ENCODE results near the gene EIF4EBP3. TPM values are rescaled to one million over a fixed set of nuclear protein-coding genes. Genes with fewer than 3 reads are reported as not detected.

Gene EIF4EBP3
- polyA plus RNA-seq, 3 donors, result 32.4 to 75.8 (median 40.6) TPM

DNA sequence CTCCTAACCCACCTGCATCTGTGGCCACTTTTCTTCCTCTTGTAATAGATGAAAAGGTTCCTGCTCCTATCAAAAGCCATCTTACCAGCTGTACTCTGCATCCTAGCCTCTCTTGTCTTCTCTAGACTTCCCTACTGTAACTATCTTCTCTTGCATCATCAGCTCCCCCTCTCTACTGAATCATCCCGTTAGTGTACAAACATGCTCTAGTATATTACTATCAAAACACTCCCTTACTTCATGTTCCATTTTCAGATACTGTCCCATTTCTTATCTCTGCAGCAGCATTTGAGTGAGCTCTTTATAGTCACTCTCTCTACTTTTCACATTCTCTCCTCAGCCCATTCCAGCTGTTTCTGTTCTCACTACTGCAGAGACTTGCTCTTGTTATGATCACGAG lies 7.0 kb downstream of the EIF4EBP3 start:
- WGBS, 3 donors, result 36 to 58% (median 53%) methylated on average over 2 of the region's 2 CpGs
- H3K27ac ChIP-seq (ENCODE audit: low read depth, low read length), result no peak overlapping the region

DNA sequence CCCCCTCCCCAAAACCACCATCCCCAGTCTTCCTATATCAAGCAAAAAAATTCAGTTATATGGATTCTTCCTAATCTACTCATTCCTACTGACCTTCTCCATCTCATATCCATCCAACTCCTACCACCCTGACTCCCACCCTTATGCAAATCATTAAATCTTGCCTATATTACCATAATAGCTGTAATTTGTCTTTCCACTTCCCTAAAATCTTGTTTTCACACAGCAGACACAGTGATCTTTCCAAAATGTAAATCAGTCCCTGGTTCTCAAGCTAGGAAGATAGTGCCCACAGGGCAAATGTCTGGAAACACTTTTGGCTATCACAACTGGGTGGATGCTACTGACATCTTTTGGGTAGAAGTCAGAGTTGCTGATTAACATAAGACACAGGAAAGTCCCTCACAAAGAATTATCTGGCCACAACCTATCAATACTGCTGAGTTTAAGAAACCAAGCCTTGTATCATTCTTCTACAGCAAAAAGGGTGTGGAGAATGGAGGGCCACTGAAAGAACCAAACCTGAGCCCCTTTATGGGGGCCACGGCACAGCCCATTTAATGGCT lies 8.4 kb downstream of the EIF4EBP3 start:
- WGBS, 3 donors, result 84 to 89% (median 84%) methylated on average over 1 of the region's 1 CpG
- no peak overlapping the region for H3K27ac ChIP-seq (ENCODE audit: low read depth, low read length)

DNA sequence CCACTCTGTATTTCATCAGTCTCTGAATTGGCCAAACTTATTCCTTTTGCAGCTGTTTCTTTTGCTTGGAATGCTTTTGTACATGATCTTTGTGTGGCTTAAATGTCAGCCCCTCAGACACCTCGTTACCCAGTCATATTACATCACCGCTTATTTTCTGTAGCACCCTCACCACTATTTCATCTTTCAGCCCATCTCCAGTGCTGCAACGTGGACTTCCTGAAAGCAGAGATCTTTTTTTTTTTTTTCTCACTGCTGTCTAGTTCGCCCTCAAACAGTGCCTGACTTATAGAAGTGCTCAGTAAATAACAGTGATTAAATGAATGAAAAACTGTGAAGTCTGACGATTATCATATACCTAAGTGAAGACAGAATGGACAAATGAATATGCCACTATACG lies 9.0 kb downstream of the EIF4EBP3 start:
- no peak overlapping the region for H3K27ac ChIP-seq (ENCODE audit: low read depth, low read length)
- WGBS, 3 donors, result 3 to 5% (median 4%) methylated on average over 6 of the region's 6 CpGs

DNA sequence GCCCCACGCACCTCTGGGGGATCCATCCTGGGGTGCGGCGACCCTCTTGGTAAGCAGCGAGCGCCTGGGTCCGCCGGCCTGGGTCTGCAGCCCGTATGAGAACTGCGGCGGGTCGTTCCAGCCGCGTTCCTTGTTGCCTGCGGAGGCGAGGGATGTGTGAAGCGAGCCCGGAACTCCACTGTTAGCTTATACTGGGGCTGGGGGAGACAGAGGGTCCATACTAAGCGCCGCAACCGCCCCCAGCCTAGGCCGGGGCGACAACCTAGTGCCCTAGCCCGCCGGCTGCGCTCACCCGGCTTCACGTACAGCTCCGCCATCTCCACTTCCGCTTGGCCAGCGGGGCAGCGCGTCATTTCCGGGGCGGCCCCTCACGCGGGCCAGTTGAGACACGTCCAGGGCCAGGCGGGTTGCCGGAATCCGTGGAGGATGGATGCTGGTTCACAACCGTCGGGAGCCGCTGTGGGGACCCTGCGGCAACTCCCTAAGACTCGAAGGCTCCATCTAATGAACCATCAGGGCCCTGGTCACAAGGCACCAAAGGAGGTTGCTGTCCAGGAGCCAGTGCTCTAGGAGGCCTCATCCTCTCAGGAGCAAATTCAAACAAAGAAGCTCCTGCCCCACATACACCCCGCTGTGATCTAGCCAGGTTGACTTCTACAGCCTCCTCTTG lies 9.8 kb downstream of the EIF4EBP3 start, which contains the start of gene SRA1:
Gene SRA1 (minus strand): TSS at position 338 of the 670 bp plus-strand sequence. CDS start 21 bp downstream, at position 317.
- 1 to 2% (median 1%) methylated on average over 45 to 46 of the region's 46 CpGs for WGBS, 3 donors
- H3K27ac ChIP-seq (ENCODE audit: low read depth, low read length), result peak within 1 kb of the TSS; percentile 81

DNA sequence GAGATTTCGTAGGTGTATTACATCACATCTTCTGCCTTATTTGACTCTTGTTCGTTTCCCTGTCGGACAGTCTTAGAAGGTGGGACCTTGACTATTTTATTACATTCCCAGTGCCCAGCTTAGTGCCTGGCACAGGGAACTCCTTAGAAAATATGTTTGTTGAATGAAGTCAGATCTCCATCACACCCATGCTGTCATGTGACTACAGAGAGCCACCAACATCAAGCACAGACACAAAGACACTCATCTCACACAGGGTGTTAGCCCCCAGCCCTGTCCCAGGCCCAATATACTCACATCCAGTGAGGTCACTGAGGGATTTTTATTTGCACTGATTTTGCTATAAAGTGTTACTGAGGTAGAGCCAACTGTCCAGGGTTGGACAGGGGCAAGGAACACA lies 10.5 kb downstream of the EIF4EBP3 start:
- peak overlapping the region; percentile 63 for H3K27ac ChIP-seq (ENCODE audit: low read depth, low read length)
- 72 to 87% (median 73%) methylated on average over 3 of the region's 3 CpGs for WGBS, 3 donors

DNA sequence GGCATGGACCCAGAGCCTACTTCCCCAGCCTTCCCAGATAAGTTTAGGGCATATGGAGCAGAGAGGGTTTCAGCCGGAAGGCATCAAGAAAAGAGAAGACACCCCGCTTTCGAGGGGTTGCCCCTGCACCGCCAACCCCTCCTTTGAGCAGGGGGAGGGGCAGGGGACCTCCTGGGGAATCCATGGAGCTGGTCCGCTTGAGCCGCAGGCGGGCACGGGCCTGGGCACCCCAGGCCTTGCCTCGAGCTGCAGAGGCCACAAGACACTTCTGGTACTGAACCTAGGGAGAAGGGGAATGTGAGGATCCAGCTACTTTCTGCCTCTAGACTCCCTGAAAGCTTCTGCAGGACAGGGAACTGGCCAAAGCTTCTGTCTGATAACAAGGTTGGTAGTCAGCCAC lies 11.1 kb downstream of the EIF4EBP3 start:
- H3K27ac ChIP-seq (ENCODE audit: low read depth, low read length), result no peak overlapping the region
- 93 to 94% (median 94%) methylated on average over 7 to 9 of the region's 9 CpGs for WGBS, 3 donors

DNA sequence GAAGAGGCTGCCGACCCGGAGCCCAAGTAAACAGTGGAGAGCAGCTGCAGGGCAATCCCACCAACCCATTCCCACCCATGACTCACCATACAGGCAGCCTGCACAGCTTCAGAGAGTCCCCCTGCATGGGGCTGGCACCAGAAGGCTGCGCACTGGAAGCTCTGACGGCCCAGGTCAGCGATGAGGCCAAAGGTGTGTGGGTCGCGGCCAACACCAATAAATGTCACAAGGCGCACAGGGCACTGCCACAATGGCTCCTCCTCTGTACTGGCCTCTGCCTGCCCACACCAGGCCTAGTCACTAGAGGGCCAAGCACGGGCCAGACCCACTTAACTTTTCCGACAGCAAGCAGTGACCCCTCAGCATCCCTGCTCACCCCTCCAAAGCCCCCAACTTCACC lies 12.8 kb downstream of the EIF4EBP3 start:
- 91 to 92% (median 91%) methylated on average over 10 of the region's 10 CpGs for WGBS, 3 donors
- no peak overlapping the region for H3K27ac ChIP-seq (ENCODE audit: low read depth, low read length)

DNA sequence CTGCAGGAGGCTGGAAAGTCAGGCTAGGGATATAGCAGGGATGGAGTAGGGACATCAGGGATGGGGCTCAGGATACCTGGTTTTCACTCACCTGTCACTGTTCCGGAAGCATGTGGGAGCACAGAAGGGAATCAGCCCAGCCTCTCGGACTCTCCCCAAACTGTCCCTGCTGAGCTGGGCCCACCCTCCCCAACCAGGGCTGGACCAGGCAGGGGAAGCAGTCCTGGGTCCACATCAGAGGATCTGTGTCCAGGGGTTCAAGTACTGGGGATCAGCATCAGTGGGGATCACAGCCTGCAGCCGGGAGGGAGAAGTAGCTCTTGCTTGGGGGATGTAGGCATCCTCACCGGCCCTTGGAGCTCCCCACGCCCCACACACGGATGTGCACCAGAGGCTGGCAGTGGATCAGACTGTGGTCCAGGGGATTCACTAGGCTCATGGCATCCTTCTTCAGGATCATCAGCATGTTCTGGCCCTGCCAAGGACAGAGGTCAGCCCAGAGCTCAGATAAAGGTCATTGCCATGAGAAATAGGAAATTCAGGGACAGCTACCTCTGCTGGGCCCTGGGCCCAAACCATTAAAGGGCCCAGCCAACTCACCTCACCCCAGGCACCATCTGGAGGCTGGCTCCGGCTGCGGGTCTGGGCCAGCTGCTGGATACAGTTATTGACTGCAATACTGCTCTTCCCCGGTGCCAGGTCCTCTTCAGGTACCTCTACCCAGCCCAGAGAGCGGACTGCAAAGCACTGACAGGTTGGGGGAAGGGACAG lies 14.5 kb downstream of the EIF4EBP3 start:
- H3K27ac ChIP-seq (ENCODE audit: low read depth, low read length), result no peak overlapping the region
- 82 to 95% (median 93%) methylated on average over 10 of the region's 10 CpGs for WGBS, 3 donors

DNA sequence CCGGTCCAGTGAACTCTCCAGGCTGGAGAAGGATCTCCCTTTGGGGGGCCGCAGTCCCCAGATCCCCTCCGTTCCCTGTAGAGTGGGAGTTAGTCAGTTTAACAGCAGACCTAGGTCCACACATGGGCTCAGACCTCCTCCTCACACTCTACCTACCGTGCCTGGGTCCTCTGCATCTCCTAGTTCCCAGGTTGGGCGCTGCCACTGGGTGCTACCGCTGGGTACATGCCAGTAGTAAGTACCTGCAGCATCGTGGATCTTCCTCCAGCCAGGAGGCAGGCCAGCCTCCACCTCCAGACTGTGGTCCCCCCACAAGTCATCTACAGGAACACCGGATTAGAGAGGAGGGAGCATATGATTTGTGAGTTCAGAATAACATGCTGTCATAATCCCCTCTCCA lies 16.1 kb downstream of the EIF4EBP3 start:
- peak overlapping the region; percentile 70 for H3K27ac ChIP-seq (ENCODE audit: low read depth, low read length)
- 55 to 71% (median 68%) methylated on average over 8 of the region's 8 CpGs for WGBS, 3 donors

DNA sequence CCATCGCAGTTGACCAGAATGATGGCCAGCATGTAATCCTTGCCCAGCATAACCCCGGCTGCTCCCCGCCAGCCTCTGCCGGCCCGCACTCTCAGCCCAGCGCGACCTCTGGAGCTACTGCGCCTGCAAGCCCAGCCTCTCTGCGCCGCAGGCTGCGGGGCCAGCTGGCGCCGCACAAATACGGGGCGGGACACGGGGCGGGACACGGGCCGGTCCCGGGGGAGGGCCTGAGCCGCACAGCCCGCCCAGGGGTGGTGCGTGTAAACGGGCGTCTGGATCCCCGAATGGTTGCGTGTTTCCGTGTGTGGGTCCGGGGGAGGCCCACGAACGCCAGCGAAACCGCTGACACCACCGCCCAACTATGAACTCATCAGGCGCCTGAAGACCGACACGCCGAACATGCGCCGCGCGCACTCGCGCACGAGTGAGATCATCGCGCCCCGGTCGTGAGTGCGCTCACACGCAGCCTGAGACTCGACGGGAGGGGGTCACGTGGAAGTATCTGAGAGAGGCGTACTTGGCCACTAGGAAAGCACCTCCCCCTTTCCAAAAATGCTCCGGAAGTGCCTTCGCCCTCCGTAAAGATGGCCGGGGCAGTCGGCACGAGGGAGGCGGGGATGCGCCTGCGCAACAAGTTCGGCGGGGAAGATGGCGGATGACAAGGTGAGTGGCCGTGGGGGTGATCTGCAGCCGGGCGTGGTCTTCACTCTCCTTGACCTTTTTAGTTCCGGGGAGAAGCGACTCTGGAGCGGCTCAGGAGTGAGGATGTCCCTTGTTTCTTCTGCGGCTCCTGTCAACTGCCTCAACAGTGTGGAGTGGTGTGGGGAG lies 16.9 kb downstream of the EIF4EBP3 start, which contains the start of the genes APBB3 and SLC35A4:
Gene APBB3 (minus strand): TSS at position 403 of the 828 bp plus-strand sequence. CDS start 353 bp downstream, at position 50.
Gene SLC35A4 (plus strand): TSS at position 633 of the 828 bp plus-strand sequence. CDS start 2,342 bp downstream, outside the sequence.
- WGBS, 3 donors, result 0% methylated on average over 73 to 74 of the region's 74 CpGs
- H3K27ac ChIP-seq (ENCODE audit: low read depth, low read length), result peak within 1 kb of the TSS; percentile 70

DNA sequence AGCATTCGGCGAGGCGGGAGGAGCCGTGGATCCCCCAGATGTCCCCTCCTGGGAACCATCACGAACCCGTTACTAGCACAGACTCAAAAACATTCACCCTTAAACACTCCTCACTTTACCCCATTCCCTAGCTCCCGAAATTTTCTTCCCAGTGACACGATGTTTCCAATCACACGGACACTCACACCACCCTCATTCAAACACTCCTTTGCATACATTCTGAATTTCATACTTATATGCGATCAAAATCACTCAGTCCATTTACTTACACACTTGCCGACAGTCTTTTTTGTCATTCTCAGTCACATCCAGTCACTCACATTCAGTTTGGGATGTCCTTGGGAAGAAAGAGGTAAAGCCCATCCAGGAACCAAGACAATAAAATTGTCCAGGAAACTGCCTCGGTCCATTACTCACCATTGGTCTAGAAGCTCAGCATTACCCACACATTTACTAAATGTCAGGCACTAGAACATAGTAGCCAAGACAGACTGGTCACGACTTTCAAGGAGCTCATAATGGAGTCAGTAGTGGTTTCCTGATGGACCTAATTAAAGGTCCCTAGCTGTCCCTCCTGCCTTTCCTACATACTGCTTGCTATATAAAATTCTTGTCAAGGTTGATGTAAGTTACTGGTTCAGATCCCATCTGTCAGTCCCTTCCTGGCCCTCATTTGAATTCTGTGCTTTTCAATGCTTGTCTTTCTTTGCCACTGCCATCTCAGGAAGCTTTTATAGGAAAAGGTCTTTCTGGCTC lies 17.7 kb downstream of the EIF4EBP3 start:
- 5 to 7% (median 7%) methylated on average over 13 of the region's 13 CpGs for WGBS, 3 donors

DNA sequence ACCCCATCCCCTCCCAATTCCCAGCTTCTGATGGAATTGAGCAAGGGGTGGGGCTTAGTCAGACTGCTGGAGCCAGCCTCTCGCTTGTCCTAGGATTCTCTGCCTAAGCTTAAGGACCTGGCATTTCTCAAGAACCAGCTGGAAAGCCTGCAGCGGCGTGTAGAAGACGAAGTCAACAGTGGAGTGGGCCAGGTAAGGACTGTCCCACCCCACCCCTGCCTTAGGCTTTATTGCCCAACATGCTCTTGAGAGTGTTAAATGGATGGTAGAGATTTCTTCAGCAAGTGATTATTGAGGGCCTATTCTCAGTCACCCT lies 18.3 kb downstream of the EIF4EBP3 start:
- H3K27ac ChIP-seq (ENCODE audit: low read depth, low read length), result no peak overlapping the region
- WGBS, 3 donors, result 85 to 89% (median 85%) methylated on average over 4 of the region's 4 CpGs

More for the DNA sequence above, 17.7 kb downstream of the EIF4EBP3 start:
- peak overlapping the region; percentile 70 for H3K27ac ChIP-seq (ENCODE audit: low read depth, low read length)

DNA sequence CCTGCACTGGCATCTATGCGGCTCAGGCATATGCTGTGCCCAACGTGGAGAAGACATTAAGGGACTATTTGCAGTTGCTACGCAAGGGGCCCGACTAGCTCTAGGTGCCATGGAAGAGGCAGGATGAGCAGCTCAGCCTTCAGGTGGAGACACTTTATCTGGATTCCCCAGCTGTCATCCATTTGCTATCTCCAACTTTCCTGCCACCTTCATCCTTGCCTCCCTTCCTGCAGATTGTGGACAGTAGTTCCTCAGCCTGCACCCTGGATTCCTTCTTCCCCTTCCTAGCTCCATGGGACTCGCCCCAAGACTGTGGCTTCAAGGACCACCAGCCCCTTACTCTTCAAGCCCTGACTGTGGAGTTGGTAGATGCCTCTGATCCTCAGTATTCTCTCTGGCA lies 19.2 kb downstream of the EIF4EBP3 start:
- 92% methylated on average over 5 of the region's 5 CpGs for WGBS, 3 donors
- H3K27ac ChIP-seq (ENCODE audit: low read depth, low read length), result no peak overlapping the region

DNA sequence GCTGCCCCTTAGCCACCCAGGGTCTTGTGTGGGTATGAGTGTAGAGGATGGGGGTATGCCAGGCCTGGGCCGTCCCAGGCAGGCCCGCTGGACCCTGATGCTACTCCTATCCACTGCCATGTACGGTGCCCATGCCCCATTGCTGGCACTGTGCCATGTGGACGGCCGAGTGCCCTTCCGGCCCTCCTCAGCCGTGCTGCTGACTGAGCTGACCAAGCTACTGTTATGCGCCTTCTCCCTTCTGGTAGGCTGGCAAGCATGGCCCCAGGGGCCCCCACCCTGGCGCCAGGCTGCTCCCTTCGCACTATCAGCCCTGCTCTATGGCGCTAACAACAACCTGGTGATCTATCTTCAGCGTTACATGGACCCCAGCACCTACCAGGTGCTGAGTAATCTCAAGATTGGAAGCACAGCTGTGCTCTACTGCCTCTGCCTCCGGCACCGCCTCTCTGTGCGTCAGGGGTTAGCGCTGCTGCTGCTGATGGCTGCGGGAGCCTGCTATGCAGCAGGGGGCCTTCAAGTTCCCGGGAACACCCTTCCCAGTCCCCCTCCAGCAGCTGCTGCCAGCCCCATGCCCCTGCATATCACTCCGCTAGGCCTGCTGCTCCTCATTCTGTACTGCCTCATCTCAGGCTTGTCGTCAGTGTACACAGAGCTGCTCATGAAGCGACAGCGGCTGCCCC lies 19.8 kb downstream of the EIF4EBP3 start:
- WGBS, 3 donors, result 87 to 91% (median 88%) methylated on average over 22 of the region's 22 CpGs

DNA sequence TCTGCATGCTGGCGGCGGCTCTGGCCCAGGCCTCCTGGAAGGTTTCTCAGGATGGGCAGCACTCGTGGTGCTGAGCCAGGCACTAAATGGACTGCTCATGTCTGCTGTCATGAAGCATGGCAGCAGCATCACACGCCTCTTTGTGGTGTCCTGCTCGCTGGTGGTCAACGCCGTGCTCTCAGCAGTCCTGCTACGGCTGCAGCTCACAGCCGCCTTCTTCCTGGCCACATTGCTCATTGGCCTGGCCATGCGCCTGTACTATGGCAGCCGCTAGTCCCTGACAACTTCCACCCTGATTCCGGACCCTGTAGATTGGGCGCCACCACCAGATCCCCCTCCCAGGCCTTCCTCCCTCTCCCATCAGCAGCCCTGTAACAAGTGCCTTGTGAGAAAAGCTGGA lies 20.4 kb downstream of the EIF4EBP3 start:
- H3K27ac ChIP-seq (ENCODE audit: low read depth, low read length), result no peak overlapping the region
- whole genome bisulfite sequencing, 3 donors, result 95 to 97% (median 96%) methylated on average over 13 of the region's 13 CpGs

More for the DNA sequence above, 19.8 kb downstream of the EIF4EBP3 start:
- no peak overlapping the region for H3K27ac ChIP-seq (ENCODE audit: low read depth, low read length)

DNA sequence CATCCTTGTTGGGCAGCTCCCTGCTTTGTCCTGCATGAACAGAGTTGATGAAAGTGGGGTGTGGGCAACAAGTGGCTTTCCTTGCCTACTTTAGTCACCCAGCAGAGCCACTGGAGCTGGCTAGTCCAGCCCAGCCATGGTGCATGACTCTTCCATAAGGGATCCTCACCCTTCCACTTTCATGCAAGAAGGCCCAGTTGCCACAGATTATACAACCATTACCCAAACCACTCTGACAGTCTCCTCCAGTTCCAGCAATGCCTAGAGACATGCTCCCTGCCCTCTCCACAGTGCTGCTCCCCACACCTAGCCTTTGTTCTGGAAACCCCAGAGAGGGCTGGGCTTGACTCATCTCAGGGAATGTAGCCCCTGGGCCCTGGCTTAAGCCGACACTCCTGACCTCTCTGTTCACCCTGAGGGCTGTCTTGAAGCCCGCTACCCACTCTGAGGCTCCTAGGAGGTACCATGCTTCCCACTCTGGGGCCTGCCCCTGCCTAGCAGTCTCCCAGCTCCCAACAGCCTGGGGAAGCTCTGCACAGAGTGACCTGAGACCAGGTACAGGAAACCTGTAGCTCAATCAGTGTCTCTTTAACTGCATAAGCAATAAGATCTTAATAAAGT lies 21.1 kb downstream of the EIF4EBP3 start:
- H3K27ac ChIP-seq (ENCODE audit: low read depth, low read length), result no peak overlapping the region
- 73 to 93% (median 91%) methylated on average over 2 of the region's 2 CpGs for WGBS, 3 donors

DNA sequence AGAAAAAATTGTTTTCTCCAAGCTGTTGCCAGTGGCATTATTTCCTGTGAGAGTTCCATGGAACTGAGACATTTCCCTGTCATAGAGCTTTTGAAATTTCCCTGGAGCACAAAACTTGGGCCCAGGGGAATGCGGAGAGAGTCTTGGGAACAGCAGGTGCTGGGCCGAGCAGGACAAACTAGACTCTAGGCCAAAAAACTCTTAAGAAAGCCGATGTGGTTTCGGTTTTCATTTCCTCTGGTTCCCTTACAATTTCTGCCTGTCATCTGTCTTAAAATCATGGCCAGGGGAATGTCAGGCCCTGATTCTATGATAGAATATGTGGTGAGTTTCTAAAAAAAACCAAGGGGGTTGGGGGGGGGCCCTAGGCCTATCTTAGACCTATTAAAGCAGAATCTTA lies 21.7 kb downstream of the EIF4EBP3 start:
- WGBS, 3 donors, result 25 to 79% (median 41%) methylated on average over 4 of the region's 4 CpGs
- no peak overlapping the region for H3K27ac ChIP-seq (ENCODE audit: low read depth, low read length)

Data from adipose tissue (tissue), 3 donors.